ENCODE data around the gene COLGALT1.
"Not testable (repeated sequence)": the region's sequence is repeated elsewhere in the genome, so short reads cannot be mapped to it uniquely, and the experiment has no call there.

The COLGALT1 gene

GRCh38 chr19:17560205-17560595, 4.8 kb downstream of the COLGALT1 start:
- no peak for TF ChIP-seq CTCF (IDR thresholded peaks at IDR 0.05; ENCODE audit: low read length, missing control alignments)
- peak; percentile 98 for DNase-seq (ENCODE audit: low read depth)
- no peak overlapping the region for H3K4me3 ChIP-seq (replicated peaks; ENCODE audit: low read depth, low read length)

GRCh38 chr19:17562097-17562496, 6.6 kb downstream of the COLGALT1 start:
- TF ChIP-seq CTCF (IDR thresholded peaks at IDR 0.05; ENCODE audit: low read length, missing control alignments) = no peak
- no peak overlapping the region for H3K4me3 ChIP-seq (replicated peaks; ENCODE audit: low read depth, low read length)
- no peak for DNase-seq (ENCODE audit: low read depth)

- DNase-seq (ENCODE audit: low read depth) = no peak
- no peak for TF ChIP-seq CTCF (IDR thresholded peaks at IDR 0.05; ENCODE audit: low read length, missing control alignments)
- no peak overlapping the region for H3K4me3 ChIP-seq (replicated peaks; ENCODE audit: low read depth, low read length)
These were observed 7.1 kb downstream of the COLGALT1 start for GRCh38 chr19:17562561-17562960.

- H3K4me3 ChIP-seq (replicated peaks; ENCODE audit: low read depth, low read length) = no peak overlapping the region
- TF ChIP-seq CTCF (IDR thresholded peaks at IDR 0.05; ENCODE audit: low read length, missing control alignments) = no peak
- no peak for DNase-seq (ENCODE audit: low read depth)
These were observed 9.3 kb downstream of the COLGALT1 start for GRCh38 chr19:17564781-17565180.

GRCh38 chr19:17565611-17566010, 10.2 kb downstream of the COLGALT1 start:
- no peak overlapping the region for H3K4me3 ChIP-seq (replicated peaks; ENCODE audit: low read depth, low read length)
- no peak for DNase-seq (ENCODE audit: low read depth)
- no peak for TF ChIP-seq CTCF (IDR thresholded peaks at IDR 0.05; ENCODE audit: low read length, missing control alignments)

- no peak overlapping the region for H3K4me3 ChIP-seq (replicated peaks; ENCODE audit: low read depth, low read length)
- no peak for DNase-seq (ENCODE audit: low read depth)
- no peak for TF ChIP-seq CTCF (IDR thresholded peaks at IDR 0.05; ENCODE audit: low read length, missing control alignments)
These were observed 12.5 kb downstream of the COLGALT1 start for GRCh38 chr19:17567940-17568339.

- not testable (repeated sequence) for DNase-seq (ENCODE audit: low read depth)
These were observed 14.8 kb downstream of the COLGALT1 start for GRCh38 chr19:17570291-17570690.

GRCh38 chr19:17570791-17571190, 15.3 kb downstream of the COLGALT1 start:
- no peak for DNase-seq (ENCODE audit: low read depth)

More at GRCh38 chr19:17570291-17570690, 14.8 kb downstream of the COLGALT1 start:
- H3K4me3 ChIP-seq (replicated peaks; ENCODE audit: low read depth, low read length) = not testable (repeated sequence)

More at GRCh38 chr19:17570791-17571190, 15.3 kb downstream of the COLGALT1 start:
- H3K4me3 ChIP-seq (replicated peaks; ENCODE audit: low read depth, low read length) = no peak overlapping the region
- TF ChIP-seq CTCF (IDR thresholded peaks at IDR 0.05; ENCODE audit: low read length, missing control alignments) = no peak

All from fibroblast of pulmonary artery (primary cell).